GM18511 (cell line): ENCODE results near the gene TNRC18.
"Not testable (repeated sequence)": the region's sequence is repeated elsewhere in the genome, so short reads cannot be mapped to it uniquely, and the experiment has no call there.

Source experiments
- ATAC-seq: cut with Tn5 transposase; IDR thresholded peaks from one replicate; pipeline ENCODE4 v1.9.1; 2021; ENCODE audit warnings: mild to moderate bottlenecking, moderate library complexity; ENCODE audit not compliant: unreplicated experiment

Gene TNRC18

DNA sequence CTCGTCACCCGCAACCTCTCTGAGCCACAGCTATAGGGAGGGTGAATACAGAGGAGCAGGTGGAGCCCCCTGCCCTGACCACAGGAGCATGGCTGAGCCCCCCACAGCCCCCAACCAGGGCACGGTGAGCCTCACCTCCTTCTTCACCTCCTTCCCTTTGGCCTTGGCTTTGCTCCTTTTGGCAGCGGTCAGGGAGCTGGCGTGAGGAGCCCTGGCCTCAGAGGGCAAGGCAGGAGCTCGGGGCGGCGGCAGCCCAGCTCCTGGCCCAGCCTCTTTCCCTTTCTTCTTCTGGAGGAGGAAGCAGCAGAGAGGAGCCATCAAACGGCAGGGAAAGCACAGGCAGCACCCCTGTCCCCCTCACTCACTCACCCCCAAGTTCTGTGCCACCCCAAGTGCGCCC lies 98.7 kb downstream of the TNRC18 start:
- ATAC-seq, result no peak

DNA sequence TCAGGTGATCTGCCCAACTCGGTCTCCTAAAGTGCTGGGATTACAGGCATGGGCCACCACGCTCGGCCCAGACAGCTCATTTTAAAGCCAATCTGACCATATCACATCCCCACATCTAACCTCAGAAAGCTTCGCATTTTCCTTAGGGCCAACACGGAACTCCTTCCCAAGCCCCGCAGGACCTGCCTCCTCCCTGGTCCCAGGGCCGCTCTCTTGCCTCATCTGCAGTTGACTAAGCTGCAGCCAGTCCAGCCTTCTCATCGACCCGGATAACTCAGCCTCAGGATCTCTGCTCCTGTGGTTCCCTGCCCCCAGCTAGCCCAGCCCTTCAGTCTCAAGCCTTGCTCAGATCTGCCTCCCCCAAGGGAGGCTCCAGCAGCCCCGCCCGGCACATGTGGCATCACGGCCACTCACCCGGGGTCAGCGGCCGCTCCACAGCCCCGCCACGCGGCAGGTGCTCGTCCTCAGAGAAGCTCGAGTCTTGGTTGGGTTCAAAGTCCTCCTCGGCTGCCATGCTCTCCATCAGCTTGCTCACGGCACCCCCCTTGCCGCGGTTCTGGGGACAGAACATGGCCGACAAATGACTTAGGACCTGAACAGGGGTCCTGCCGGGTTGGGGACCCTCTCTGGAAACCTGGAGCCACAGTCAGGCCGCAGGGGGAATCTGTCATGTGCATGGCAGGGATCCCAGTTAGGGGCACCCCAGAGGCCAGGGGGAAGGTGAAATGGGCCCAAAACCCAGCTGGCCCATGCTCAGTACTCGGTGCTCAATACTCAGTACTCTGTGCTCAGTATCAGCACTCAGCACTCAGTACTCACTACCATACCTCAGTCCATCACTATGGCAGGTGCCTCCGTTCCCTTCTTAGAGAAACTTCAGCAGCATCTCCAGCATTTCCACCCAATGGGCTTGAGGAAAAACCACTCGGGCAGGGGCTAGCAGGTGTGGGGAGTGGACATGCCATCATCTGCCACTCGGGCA lies 99.5 kb downstream of the TNRC18 start:
- ATAC-seq, result not testable (repeated sequence)

DNA sequence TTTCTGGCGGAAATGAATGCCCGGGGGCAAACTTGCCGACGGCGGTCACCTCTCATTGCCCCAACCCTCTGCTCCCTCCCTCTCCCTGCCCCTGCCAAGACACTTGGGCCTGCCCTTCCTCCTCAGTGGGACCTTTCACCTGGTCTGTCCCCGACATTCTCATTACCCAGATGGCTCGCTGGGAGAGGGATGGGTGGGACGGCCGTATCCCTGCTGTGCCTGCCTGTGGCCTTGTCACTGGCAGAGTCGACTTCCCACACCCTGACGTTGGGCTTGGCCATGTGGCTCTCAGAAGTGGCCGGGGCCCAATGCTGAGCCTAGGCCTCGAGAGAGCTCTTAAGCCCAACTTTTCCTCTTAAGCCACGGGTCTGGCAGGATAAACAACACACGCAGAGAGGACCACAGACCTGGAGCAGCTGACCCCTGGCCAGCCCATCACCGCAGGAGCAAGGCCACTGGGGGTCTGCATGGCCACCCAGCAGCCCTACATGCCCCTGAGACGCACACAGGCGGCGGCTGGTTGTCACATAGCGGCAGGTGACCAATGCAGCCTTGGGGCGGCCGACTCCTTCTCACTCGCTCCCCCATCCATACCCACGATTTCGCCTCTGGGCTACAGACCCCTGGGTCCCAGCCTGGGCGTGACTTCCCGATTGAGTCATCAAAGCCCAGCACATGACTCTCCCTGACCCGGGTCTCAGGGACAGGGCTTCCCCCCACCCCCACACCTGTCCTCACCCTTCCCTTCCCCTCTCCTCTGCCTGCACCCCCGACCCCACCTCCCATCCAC lies 100.8 kb downstream of the TNRC18 start:
- ATAC-seq, result no peak

DNA sequence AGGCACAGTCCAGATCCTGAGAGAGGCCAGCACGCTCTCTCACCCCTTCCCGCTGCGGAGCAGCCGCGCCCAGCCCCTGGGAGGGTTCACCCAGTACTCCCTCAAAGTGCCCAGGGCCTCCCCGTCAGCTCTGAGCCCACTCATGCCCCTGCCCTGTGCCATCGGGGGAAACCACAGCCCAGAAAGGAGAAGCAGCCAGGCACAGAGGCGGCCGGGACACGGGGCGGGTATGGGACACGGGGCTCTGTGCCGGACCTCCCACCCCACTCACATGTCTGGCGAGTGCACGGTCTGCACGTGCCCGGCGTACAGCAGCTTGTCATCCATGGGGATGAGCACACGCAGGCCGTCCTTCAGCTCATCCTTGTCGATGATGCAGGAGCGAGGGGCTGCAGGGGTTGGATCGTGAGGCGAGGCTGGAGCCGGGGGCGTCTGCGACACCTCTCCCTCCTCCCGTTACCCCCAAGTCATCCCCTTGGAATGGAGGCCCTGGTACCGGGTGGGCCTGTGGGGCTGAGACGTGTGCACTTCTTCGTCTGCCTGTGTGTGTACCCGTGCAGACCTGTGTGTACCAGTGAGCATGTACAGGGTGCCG lies 102.7 kb downstream of the TNRC18 start:
- ATAC-seq, result no peak

DNA sequence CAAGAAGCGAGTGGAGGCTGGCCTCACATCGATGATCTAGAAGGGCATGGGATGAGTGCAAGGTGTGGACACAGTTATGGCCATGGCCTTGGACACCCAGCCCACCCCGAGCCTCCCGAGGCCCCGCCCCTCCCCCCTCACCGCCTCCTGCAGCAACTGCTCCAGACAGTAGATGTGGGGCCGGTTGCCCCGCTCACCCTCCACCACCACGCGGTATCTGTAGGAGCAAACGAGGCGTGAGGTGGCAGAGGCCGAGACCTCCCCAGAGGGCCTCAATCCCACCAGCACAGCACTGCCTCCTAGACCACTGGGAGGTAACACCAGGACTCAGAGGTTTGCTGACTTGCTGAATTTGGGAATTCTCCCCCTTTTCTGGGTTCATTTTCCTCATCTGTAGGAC lies 103.2 kb downstream of the TNRC18 start:
- ATAC-seq, result no peak

DNA sequence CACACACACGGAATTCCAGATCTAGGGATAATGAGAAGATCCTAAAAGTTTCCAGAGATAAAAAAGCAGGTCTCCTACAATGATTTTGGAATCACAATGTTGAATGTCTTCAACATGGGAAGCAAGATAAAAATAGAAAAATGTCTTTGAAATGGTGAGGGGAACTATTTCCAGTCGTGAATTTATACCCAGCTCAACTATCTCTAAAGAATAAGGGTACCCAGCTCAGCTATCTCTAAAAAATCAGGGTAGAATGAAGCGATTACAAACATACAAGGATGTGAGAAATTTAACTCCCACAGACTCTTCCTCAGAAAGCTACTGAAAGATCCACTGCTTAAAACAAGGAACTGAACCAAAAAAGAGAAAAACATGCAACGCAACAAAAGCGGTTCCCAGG lies 105.0 kb downstream of the TNRC18 start:
- ATAC-seq, result not testable (repeated sequence)

DNA sequence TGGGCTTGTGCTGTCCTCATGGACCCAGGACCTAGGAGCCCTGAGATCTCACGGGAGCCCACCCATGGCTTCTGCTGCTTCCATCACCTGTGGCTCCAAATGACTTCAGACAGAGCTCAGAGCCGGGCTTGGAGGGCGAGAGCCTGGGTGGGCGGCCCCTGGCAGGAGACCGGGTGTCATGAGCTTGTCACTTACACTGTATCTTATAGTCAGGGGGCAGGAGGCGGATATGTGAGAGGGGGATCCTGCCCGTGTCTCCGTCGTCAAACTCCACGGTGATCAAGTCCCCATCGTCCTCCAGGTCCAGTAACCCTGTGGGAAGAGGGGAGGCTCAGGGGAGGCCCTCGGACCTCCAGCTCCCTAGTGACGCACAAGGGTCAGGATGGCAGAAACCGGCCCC lies 107.9 kb downstream of the TNRC18 start:
- ATAC-seq, result no peak

DNA sequence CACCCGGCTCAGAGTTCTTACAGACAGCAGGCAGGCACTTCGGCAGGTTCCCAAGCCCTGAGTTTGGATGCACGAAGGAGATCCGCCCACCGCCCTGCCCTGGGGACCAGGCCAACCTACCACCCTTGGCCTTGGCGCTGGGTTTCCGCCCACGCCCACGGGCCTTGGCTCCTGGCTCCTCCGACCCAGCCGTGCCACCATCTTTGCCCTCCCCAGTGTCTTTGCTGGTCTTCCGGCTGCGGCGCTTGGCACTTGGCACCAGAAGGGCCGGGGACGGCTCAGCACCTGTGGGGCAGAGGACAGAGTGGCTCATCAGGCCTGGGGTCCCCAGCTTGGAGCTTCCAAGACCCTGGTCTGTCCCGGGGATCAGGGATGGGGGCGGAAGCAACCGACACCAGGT lies 108.8 kb downstream of the TNRC18 start:
- no peak for ATAC-seq

DNA sequence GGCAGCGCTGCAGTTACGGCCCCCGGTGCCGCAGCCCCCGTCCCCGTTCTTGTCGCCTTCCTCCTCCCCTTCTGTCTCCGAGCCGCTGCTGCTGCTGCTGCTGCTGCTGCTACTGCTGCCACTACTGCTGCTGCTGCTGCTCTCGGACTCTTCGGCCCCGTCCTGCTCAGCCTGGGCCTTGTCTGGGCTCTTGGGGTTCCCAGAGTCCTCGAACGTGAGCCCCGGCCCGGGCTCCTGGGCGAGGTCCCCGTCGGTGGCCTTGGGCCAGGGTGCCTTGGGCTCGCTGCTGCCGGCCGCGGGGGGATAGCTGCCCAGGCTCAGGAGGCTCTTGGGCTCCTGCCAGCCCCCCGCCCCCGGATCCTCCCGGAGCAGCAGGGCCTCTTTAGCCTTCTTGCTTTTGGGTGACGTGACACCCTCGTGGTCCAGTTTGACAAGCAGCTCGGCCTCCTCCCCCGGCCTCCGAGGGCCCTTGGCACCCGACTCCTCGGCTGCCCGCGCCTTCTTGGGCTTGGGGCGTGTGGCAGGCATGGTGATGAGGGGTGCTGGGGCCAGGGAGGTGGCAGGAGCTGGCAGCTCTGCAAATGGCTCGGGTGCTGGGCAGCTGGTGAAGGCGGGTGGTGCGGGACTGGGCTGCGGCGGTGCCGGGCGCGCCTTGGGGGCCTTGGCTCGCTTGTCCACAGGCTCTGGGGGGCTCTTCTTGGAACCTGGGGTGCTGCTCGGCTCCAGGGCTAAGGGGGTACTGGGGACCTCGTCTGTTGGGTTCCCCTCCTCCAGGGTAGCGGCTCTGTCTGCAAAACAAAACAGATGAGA lies 110.4 kb downstream of the TNRC18 start:
- ATAC-seq, result not testable (repeated sequence)

DNA sequence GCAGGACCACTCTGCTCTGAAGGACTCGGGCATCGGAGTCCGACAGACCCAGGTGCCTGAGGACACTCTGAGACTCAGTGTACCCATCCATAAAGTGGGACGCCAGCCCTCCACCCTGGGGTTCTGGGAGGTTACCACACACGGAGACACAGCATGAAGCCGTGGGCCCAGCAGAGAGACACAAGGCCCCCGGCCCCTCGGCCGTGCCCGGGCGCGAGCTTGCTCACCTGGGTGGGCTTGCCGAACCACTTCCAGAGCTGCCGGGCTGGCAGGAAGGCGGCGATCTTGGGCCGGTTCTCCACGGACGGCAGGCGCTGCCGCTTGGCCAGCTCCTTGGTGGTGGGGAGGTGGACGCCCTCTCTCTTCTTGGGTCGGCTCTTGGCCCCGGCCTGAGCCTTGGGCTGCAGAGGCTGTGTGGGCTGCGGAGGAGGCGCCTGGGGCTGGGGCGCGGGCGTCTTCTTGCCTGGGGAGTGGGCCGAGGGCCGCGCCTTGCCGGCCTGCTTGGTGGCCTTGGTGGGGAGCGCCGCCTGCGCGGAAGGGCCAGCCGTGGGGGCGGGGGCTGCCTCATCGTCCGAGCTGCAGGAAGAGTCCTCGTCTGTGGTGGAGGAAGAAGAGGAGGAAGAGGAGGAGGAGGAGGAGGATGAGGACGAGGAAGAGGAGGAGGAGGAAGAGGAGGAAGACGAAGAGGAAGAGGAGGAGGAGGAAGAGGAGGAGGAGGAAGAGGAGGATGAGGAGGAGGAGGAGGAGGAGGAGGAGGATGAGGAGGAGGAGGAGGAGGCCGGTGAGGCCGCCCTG lies 111.2 kb downstream of the TNRC18 start:
- ATAC-seq, result not testable (repeated sequence)

DNA sequence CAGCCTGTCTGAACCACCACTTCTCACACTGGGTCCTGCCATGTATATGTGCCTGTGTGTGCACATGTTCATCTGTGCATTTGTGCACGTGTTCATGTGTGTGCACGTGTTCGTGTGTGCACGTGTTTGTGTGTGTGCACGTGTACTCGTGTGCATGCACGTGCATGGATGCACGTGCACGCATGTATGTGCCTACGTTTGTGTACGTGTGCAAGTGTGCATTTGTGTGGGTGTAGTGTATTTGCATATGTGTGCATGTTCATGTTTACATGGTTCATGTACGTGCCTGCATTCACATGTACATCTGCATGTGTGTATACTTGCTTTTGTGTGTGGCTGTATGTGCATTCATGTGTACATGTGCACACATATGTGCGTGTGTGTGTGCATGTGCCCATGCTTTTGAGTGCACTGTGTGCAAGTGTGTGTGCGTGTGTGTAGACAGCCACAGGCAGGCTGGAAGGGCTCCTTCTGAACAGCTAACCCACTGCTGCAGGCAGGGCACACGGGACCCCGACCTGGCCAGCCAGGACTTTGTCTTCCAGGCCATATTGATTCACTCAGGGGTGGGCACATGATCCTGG lies 112.7 kb downstream of the TNRC18 start:
- ATAC-seq, result no peak

DNA sequence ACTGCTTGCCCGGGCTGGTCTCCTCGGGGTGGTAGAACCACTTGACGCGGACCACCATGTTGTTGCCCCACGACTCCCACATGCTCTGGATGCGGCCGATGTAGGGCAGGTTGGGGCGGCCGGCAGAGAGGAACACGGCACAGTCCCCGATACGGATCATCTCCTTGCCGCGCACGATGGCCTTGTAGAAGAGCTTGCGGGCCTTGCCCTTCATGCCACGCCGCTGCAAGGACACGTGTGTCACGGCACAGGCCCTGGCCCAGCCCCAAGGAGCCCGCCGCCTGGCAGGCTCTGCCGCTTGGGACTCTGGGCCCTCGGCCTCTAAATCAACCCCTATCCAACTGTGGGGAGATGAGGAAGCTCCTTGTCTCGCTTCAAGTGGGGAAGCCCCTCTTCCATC lies 114.5 kb downstream of the TNRC18 start:
- ATAC-seq, result no peak

DNA sequence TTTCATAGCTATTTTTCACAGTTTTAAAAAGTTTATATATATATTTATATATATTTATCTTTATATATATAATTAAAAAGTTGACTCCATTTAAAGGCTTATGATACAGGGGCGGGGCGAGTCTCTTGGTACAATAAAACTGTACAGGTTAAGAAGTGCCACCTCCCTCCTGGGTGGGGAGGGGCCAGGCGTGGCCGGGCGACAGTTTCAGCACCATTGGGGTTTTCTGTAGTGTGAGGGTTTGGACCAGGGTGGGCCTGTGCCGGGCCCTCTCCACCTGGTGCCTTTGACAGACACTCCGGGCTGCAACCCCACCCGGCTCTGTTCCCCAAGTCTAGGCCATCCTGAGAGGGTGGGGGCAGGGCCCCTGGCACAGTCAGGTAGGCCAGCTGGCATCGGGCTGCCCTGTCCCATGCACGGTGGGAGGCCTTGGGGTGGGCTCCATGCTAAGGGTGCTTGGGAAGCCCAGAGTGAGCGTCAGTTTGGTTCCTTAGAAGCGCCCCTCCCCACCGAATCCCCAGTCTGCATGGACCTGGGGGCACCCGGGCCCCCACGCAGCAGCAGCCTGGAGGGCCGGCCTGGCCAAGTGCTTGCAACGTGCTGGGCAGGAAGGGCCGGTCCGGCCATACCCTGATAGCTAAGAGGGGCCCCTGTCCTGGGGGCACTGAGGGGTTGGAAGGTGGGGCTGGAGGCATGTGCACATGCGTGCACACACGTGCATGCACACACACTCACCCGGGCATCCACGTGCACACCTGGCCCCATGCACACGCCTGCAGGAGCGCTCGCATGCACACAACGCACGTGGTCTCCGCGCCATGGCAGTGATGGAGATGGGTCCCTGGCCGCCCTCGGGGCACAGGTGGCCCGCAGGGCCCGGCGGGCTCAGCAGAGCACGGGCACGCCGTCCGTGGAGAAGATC lies 116.2 kb downstream of the TNRC18 start:
- ATAC-seq, result not testable (repeated sequence)

DNA sequence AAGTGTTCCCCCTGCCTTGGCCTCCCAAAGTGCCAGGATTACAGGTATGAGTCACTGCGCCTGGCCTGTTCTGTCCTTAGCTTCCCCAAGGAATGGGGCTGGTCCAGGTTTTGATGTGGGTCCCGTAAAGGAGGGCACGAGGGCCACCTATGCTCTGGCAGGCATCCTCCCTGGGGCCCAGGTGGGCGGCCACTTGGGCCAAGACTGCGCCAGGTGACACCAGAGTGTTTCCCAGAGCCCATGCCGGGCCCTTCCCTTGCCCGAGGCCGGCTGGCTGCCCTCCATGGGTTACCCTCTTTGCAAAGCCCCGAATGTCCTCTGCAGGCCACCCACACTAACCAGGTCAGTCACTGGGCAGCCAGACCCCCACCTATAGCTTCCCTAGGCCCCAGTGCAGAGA lies 118.6 kb downstream of the TNRC18 start:
- not testable (repeated sequence) for ATAC-seq

DNA sequence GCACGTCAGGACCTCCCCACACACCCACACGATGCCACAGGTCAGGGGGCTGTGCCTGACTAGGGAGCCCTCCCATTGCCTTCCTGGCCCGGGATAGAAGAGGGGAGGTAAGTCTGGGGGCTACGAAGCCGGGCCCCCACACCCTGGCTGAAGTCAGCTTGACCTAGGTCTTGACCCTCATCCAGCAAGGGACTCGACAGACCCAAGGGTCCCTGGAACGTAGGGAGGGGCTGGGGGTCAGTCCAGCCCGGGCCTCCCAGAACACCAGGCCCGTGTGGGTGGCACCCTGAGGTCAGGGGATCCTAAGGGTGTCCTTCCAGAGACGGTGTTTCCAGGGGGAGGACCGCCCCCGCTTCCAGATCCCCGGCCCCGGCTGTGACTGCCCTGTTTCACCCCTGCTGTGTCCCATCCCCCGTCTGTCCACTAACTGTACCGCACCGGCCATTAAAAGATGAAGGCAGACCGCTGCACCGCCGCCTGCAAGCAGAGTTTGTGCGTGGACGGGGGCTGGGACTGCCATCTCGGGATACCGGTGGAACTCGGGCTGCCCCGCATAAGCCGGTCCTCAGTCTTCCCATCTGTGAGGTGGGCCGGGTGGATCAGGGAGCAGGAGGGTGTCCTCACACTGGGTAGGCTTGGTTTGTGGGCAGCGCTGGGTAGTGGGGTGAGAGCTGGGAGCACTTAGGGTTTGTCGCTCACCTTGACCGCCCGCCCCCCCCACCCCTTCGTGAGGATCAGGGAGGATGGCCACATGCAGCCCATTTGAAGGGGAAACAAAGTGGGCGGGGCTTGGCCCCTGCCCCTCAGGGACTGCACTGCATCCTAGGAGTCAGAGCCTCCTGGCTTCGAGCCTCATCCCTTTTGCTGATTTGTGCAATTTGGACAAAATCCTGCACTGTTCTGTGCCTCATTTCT lies 119.8 kb downstream of the TNRC18 start:
- no peak for ATAC-seq

DNA sequence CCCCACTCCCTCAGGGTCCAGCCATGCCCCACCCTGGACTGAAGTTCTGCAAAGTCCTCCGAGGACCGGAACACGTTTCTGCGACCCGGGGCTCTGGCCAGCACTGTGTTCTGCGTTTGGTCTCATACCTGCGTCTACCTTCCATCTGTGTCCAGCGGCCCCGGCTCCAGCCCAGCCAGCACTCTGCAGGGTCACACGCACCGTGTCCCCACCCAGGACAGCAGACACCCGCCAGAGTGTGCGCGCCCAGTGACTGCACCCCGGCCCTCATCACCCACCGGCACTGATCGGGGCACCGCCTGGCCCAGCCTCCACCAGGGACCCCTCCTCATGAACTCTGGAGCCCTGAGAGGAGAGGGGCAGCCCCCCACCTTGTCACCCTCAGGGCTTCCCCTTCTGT lies 120.6 kb downstream of the TNRC18 start:
- ATAC-seq, result no peak

DNA sequence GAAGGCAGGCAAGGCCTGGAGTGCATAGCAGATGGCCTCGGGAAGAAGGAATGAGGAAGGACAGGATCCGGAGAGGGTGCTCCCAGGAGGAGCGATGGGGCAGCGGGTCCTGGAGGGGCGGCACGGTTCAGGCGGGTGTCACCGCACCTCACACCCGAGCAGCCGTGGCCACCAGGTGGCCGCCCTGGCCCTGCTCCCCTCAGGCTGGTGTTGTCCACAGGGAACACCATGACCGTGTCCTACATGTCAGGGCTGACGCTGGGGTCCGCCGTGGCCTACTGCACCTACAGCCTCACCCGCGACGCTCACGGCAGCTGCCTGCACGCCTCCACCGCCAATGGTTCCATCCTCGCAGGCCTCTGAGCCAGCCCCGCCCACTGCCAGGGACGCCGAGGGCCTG lies 121.1 kb downstream of the TNRC18 start:
- ATAC-seq, result no peak
